K562 (cell line): ENCODE measurements around the gene PPIE. TPM values are rescaled to one million over a fixed set of nuclear protein-coding genes. Genes with fewer than 3 reads are reported as not detected.

Source experiments
- EHMT2 ChIP-seq: fragments of 450-650 bp; IDR thresholded peaks from 2 replicates; pipeline ENCODE4 v1.6.1; 2018; ENCODE audit warnings: antibody characterized with exemption
- ETV6 ChIP-seq, 3 experiments: fragments of 150-350 bp in 1 of 3; sonication (generic) in 1 of 3; formaldehyde crosslinking in 1 of 3; IDR thresholded peaks; 2 replicates each; pipeline versions ENCODE4 v1.6.1 to v1.8.0; 2014 to 2022; ENCODE audit warnings: borderline replicate concordance in 2 of 3, low read depth in 2 of 3, antibody characterized with exemption in 1 of 3, low read length in 1 of 3, mild to moderate bottlenecking in 1 of 3, missing genetic modification reagents in 1 of 3
- MBD1 ChIP-seq: fragments of 250-450 bp; sonication (Bioruptor Pico); IDR thresholded peaks from 2 replicates; pipeline ENCODE4 v1.8.0; 2022; ENCODE audit warnings: inconsistent platforms
- PHB ChIP-seq: fragments of 250-450 bp; sonication (Bioruptor Pico); IDR thresholded peaks from 2 replicates; pipeline ENCODE4 v1.5.0; 2021
- polyA plus RNA-seq, 8 experiments: library from polyadenylated mRNA; depleted of rRNA in 4 of 8; stranded (reverse) in 5 of 8; unstranded in 3 of 8; fragments of >200 nt; fragmentation: Nextera tagmentation in 2 of 8; fragmentation: Illumina TruSeq in 1 of 8; extraction: Ambion mirVana in 2 of 8; extraction: Trizol in 1 of 8; gene quantifications; 2 replicates each; pipeline versions ENCODE4 v1.2.1 to v1.2.3, GENCODE V29; 2011 to 2014; ENCODE audit warnings: inconsistent platforms in 1 of 8, missing spikeins in 1 of 8
- total RNA-seq, 7 experiments: library from RNA; depleted of rRNA in 6 of 7; stranded (reverse); fragments of >200 nt in 6 of 7; fragmentation: Illumina TruSeq in 2 of 7; extraction: Trizol in 2 of 7; gene quantifications; 2 replicates each; pipeline versions ENCODE4 v1.2.1 to v1.2.3, GENCODE V29; 2011 to 2021; ENCODE audit warnings: low replicate concordance in 1 of 7
- TF ChIP-seq, protein P1 (sequence below), 2 experiments: fragments of 450-650 bp in 1 of 2; sonication (generic) in 1 of 2; formaldehyde crosslinking in 1 of 2; IDR thresholded peaks; 2 replicates each; pipeline versions ENCODE4 v1.7.1 to v1.9.0; 2016 to 2022; ENCODE audit warnings: inconsistent platforms in 1 of 2, mild to moderate bottlenecking in 1 of 2, missing genetic modification reagents in 1 of 2

The PPIE gene
- total and polyA plus RNA-seq, 9 of the 15 experiments (the other 6 are each of a cell fraction or from before 2014, with no cell fraction given), result 75.4 to 444 (median 131) TPM

DNA sequence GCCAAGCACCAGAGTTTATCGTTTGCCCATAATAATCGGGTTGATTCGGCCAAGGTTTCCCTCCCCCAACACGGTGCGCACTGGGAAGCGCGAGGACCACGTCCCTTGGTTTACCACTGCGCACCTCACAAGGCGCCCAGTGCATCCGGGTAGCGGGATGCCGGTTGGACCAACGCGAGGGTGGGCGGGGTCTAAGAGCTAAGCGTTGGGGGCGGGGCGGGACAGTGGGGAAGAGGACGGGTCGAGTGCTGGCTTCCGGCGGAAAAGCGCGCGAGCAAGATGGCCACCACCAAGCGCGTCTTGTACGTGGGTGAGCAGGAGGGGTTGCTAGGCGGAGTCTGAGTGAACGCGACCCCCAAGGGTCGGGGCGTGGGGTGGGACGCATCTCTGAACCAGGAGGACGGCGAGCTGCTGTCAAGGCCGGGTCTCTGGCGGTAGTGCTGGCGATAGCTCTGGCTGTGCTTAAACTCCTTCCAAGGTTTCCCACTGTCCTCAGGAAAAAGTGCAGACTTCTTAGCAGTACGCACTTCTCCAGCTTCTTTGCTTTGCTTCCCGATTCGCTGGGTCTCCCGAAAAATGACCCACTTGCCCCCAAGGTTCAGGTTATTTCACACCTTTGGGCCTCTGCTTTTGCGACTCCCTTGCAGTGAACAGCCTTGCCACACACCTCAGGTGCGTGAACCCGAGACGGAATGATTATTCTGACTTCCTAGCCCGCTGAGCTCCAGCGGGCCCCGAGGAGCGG is at the start of gene PPIE (continued):
- TF ChIP-seq, protein P1, sequence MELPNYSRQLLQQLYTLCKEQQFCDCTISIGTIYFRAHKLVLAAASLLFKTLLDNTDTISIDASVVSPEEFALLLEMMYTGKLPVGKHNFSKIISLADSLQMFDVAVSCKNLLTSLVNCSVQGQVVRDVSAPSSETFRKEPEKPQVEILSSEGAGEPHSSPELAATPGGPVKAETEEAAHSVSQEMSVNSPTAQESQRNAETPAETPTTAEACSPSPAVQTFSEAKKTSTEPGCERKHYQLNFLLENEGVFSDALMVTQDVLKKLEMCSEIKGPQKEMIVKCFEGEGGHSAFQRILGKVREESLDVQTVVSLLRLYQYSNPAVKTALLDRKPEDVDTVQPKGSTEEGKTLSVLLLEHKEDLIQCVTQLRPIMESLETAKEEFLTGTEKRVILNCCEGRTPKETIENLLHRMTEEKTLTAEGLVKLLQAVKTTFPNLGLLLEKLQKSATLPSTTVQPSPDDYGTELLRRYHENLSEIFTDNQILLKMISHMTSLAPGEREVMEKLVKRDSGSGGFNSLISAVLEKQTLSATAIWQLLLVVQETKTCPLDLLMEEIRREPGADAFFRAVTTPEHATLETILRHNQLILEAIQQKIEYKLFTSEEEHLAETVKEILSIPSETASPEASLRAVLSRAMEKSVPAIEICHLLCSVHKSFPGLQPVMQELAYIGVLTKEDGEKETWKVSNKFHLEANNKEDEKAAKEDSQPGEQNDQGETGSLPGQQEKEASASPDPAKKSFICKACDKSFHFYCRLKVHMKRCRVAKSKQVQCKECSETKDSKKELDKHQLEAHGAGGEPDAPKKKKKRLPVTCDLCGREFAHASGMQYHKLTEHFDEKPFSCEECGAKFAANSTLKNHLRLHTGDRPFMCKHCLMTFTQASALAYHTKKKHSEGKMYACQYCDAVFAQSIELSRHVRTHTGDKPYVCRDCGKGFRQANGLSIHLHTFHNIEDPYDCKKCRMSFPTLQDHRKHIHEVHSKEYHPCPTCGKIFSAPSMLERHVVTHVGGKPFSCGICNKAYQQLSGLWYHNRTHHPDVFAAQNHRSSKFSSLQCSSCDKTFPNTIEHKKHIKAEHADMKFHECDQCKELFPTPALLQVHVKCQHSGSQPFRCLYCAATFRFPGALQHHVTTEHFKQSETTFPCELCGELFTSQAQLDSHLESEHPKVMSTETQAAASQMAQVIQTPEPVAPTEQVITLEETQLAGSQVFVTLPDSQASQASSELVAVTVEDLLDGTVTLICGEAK (IDR thresholded peaks at IDR 0.05), result peak; percentile 91
- TF ChIP-seq, protein P1 (CRISPR knock-in tag; IDR thresholded peaks at IDR 0.05), result no peak
- TF ChIP-seq PHB (CRISPR knock-in tag), result no peak
- 0 out of 4 replicates have a peak, but pooled peaks of 1 of the 2 experiments have one; percentile 36 for TF ChIP-seq ETV6 (IDR thresholded peaks at IDR 0.05; ENCODE audit: borderline replicate concordance in 1 of 2, low read depth in 2 of 2, low read length in 1 of 2)
- TF ChIP-seq ETV6 (CRISPR knock-in tag; IDR thresholded peaks at IDR 0.05; ENCODE audit: borderline replicate concordance), result no peak
- peak; percentile 64; the same call in 1 of the 2 replicates for TF ChIP-seq EHMT2
- no peak for TF ChIP-seq MBD1
